Renal cortex interstitium (tissue), 11 donors: ENCODE measurements around the gene TBC1D4. TPM values are rescaled to one million over a fixed set of nuclear protein-coding genes. Genes with fewer than 3 reads are reported as not detected.

Source experiments
- DNase-seq, 11 donors: peaks; one replicate each; pipeline ENCODE4 v3.0.0-alpha.2; 2013; ENCODE audit warnings: low read depth in 9 of 11, low spot score in 4 of 11; ENCODE audit errors: extremely low read depth in 1 of 11
- polyA plus RNA-seq, 3 donors: library from polyadenylated mRNA; unstranded; fragments of 120-200 nt; gene quantifications; one replicate each; pipeline ENCODE4 v1.2.1, GENCODE V29; 2013; ENCODE audit not compliant: insufficient read length in 3 of 3

Gene TBC1D4
- polyA plus RNA-seq, 3 donors: 45.6 to 59.9 (median 47.5) TPM

GRCh38 chr13:75425216-75426009 is 56.6 kb downstream of the TBC1D4 start:
- no peak for DNase-seq

DNA sequence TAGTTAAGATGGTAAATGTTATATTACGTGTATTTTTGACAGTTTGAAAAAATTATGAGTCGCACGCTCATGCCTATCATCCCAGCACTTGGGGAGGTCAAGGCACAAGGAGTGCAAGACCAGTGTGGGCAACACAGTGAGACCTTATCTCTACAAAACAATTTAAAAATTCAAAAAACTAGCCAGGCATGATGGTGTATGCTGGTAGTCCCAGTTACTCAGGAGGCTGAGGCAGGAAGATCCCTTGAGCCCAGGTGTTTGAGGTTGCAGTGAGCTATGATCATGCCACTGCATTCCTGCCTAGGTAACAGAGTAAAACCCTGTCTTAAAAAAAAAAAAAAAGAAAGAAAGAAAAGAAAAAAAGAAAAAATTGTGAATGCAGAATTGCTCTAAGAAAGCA is 58.0 kb downstream of the TBC1D4 start:
- DNase-seq: no peak

DNA sequence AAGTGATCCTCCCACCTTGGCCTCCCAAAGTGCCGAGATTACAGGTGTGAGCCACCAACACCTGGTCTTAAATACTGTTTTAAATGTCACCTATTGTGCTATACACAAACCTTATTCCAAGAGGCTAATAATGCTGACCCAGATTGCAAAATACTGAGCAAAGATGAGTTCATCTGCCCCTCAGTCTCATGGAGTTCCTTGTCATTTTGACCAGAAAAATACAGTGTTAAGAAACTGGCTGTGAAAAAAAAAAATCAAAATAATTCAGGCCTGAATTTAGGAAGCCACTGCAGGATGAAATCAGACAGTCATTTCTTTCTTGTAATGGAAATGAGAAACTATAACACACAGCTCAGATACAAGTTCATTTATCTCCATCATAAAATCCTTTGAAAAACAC is 59.9 kb downstream of the TBC1D4 start:
- no peak for DNase-seq

GRCh38 chr13:75421133-75421532 is 60.8 kb downstream of the TBC1D4 start:
- no peak for DNase-seq

DNA sequence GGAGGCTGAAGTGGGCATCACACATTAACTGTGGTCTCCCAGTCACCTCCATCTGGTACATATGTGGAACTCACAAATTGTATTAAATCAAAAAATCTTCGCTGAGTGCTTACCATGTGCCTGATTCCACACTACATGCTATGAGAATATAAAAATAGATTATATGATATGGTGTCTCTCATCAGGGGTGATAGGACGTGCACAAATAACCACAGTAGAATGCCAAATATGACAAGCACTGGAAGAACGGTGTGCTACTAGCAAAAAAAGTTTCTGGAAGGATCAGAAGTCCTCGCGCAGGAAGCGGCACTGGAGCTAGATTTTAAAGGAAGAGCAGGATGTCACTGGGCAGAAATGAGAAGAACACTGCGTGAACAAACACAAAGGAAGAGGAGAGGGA is 62.3 kb downstream of the TBC1D4 start:
- no peak for DNase-seq

DNA sequence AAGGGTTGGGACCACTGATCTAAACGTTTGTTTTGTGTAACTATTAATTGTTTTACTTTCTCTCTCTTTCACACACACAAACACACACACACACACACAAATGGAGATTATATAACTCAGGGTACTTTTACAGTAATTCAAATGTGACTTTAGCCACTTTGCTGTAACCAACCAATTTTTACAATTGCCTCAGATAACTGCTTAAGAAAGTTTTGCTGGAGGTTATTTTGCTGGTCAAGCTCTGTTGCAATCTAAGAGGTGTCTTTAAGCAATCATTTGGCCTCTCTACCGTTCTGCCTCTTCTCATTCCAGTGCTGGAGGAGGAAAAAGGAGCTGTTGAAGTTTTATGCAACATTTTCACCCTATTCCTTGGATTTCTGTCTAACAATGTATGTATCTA is 63.0 kb downstream of the TBC1D4 start:
- no peak for DNase-seq

GRCh38 chr13:75418186-75418843 is 63.7 kb downstream of the TBC1D4 start:
- no peak for DNase-seq

DNA sequence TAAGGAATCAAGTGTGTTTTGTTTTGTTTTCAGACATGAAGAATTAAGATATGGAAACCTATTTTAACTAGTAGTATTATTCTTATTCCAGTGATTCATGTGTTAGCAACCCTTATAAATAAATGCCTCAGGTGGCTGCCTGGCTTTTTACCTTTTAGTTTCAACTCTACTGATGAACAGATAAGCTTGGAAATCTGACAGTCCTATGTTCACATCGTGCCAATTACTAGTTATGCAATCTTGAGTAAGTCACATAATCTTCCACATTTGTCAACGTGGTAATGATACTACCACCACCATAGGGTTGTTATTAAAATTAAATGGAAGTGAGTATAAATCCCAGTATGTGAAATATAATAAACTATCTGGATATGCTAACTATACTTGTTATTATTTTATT is 64.3 kb downstream of the TBC1D4 start:
- no peak for DNase-seq

GRCh38 chr13:75417012-75417384 is 65.0 kb downstream of the TBC1D4 start:
- no peak for DNase-seq

- DNase-seq: no peak
Observed at GRCh38 chr13:75416327-75417011, 65.5 kb downstream of the TBC1D4 start.

GRCh38 chr13:75415694-75416093 is 66.3 kb downstream of the TBC1D4 start:
- peak in 1 of 11 donors; percentile 53 for DNase-seq

- no peak for DNase-seq
Observed at GRCh38 chr13:75415171-75415570, 66.8 kb downstream of the TBC1D4 start.

- DNase-seq: no peak
Observed at GRCh38 chr13:75414036-75414827, 67.7 kb downstream of the TBC1D4 start.

DNA sequence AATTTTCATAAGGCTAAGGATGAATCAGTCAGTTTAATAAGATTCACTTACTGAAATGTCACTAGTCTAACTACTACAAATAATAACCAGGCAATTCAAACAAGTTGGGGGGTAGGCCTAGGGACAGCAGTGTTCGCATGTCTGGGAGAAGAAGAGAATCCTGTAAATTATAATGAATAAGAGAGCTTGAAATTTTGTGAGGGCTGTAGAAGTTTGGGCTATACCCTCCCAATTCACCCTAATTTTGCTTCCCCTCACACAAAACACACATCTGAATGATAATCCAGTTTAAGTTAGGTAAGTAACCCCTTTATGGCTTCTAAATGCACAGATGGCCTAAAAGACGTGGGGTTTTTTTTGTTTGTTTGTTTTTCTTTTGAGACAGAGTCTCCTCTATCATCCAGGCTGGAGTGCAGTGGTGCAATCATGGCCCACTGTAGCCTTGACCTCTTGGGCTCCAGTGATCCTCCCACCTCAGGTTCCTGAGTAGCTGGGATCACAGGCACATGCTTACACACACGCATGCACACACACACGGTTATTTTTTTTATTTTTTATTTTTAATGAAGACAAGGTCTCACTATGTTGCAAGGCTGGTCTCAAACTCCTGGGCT is 69.9 kb downstream of the TBC1D4 start:
- DNase-seq: no peak

GRCh38 chr13:75410207-75410606 is 71.8 kb downstream of the TBC1D4 start:
- DNase-seq: no peak

GRCh38 chr13:75407998-75408397 is 74.0 kb downstream of the TBC1D4 start:
- no peak for DNase-seq

- DNase-seq: no peak
Observed at GRCh38 chr13:75407473-75407872, 74.5 kb downstream of the TBC1D4 start.

DNA sequence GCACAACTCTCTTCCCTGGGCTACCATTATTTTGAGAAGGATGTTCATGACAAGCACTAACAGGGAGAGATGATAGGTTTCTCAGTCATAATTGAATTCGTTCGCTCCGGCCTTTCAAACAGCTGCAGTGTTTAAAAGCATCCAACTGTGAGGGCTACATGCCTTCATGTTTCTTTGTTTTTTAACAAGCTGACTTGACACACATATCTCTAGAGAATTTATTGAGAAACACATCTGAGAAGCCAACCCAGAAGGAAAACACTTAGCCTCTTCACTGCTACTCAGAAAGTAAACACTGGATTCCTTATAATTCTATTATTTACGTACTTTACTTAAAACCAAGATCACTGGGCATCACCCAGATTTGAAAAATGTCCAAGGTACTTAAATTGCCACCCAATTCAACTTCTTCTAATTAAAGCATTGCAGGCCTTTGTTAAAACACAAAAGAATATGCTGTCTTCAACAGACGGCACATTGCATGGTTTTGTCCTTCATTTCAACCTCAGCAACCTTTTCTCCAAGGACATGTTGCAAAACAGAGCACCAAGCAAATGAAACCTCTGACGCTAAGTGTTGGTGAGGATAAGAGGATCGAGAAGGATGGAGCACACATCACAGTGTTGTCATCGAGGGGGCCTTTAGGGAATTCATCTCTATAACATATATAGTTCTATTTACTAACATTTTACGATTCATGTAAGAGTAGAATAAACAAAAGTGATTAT is 75.8 kb downstream of the TBC1D4 start:
- peak in 2 of 11 donors; percentile 38 to 39 for DNase-seq
